GM23338 (cell line): ENCODE data around the gene SLC48A1. TPM values are rescaled to one million over a fixed set of nuclear protein-coding genes. Genes with fewer than 3 reads are reported as not detected.

Experiments used
- ATAC-seq: fragments of 200-7000 bp; cut with Tn5 transposase; 3 replicates; pipeline ENCODE4 v1.9.1; 2020
- DNase-seq: peaks from one replicate; pipeline ENCODE4 v3.0.0-alpha.2; 2015; ENCODE audit warnings: low spot score
- H2AFZ ChIP-seq: fragments of 200-600 bp; sonication (generic); 2 replicates; pipeline ENCODE4 v1.8.0; 2016; ENCODE audit warnings: antibody characterized with exemption, mild to moderate bottlenecking, moderate library complexity
- H3F3A ChIP-seq: fragments of 200-600 bp; sonication (generic); replicated peaks from 2 replicates; pipeline ENCODE4 v1.8.0; 2017; ENCODE audit warnings: antibody characterized with exemption, mixed run types, low read depth
- H3K27ac ChIP-seq: fragments of 200-600 bp; sonication (generic); 2 replicates; pipeline ENCODE4 v1.6.1; 2016; ENCODE audit warnings: low read depth
- H3K27me3 ChIP-seq: fragments of 200-600 bp; sonication (generic); 2 replicates; pipeline ENCODE4 v1.8.0; 2016; ENCODE audit warnings: mild to moderate bottlenecking, mixed run types, moderate library complexity; ENCODE audit not compliant: insufficient read depth
- H3K36me3 ChIP-seq: fragments of 200-600 bp; sonication (generic); 2 replicates; pipeline ENCODE4 v1.8.0; 2016; ENCODE audit warnings: mild to moderate bottlenecking; ENCODE audit not compliant: insufficient read depth
- H3K4me1 ChIP-seq: fragments of 200-600 bp; sonication (generic); 2 replicates; pipeline ENCODE4 v1.8.0; 2016; ENCODE audit warnings: mild to moderate bottlenecking, moderate library complexity; ENCODE audit not compliant: insufficient read depth
- H3K4me2 ChIP-seq: fragments of 200-600 bp; sonication (generic); 2 replicates; pipeline ENCODE4 v1.7.1; 2017; ENCODE audit warnings: mixed run types
- H3K4me3 ChIP-seq: fragments of 200-600 bp; sonication (generic); 2 replicates; pipeline ENCODE4 v1.6.1; 2016; ENCODE audit warnings: mixed run types
- H3K79me2 ChIP-seq: fragments of 200-600 bp; sonication (generic); replicated peaks from 2 replicates; pipeline ENCODE4 v1.8.0; 2017; ENCODE audit warnings: mild to moderate bottlenecking; ENCODE audit not compliant: insufficient read depth
- H3K9me2 ChIP-seq: fragments of 200-600 bp; sonication (generic); 2 replicates; pipeline ENCODE4 v1.8.0; 2017; ENCODE audit not compliant: insufficient read depth
- H4K20me1 ChIP-seq: fragments of 200-600 bp; sonication (generic); replicated peaks from 2 replicates; pipeline ENCODE4 v1.8.0; 2017; ENCODE audit warnings: mild to moderate bottlenecking; ENCODE audit not compliant: insufficient read depth
- H3K27ac Mint-ChIP-seq: 2 replicates; pipeline ENCODE4 v1.8.0; 2020; ENCODE audit warnings: inconsistent platforms, mild to moderate bottlenecking, moderate library complexity, mixed read lengths
- H3K27me3 Mint-ChIP-seq: 3 replicates; pipeline ENCODE4 v1.8.0; 2022; ENCODE audit warnings: low read depth, mild to moderate bottlenecking, moderate library complexity, mixed read lengths, inconsistent platforms; ENCODE audit not compliant: insufficient read depth, poor library complexity
- H3K36me3 Mint-ChIP-seq: 3 replicates; pipeline ENCODE4 v1.8.0; 2021; ENCODE audit warnings: low read depth, mild to moderate bottlenecking, inconsistent platforms, moderate library complexity, mixed read lengths
- H3K4me1 Mint-ChIP-seq: 3 replicates; pipeline ENCODE4 v1.8.0; 2020; ENCODE audit warnings: mild to moderate bottlenecking, inconsistent platforms, mixed read lengths
- H3K4me3 Mint-ChIP-seq: 3 replicates; pipeline ENCODE4 v1.8.0; 2021; ENCODE audit warnings: moderate library complexity, mild to moderate bottlenecking, inconsistent platforms, mixed read lengths
- H3K9me3 Mint-ChIP-seq: 3 replicates; pipeline ENCODE4 v1.8.0; 2020; ENCODE audit warnings: moderate library complexity, mild to moderate bottlenecking, inconsistent platforms, mixed read lengths
- CREB1 ChIP-seq: fragments of 250-450 bp; sonication (Bioruptor Pico); IDR thresholded peaks from 2 replicates; pipeline ENCODE4 v1.5.0; 2020; ENCODE audit warnings: low read depth, mild to moderate bottlenecking, moderate library complexity
- EZH2 ChIP-seq: fragments of 200-600 bp; sonication (generic); IDR thresholded peaks from one replicate; pipeline ENCODE4 v1.8.0; 2017; ENCODE audit warnings: antibody characterized with exemption, mild to moderate bottlenecking, low read depth; ENCODE audit not compliant: unreplicated experiment
- EZH2phosphoT487 ChIP-seq: fragments of 200-600 bp; sonication (generic); IDR thresholded peaks from one replicate; pipeline ENCODE4 v1.8.1; 2018; ENCODE audit warnings: antibody characterized with exemption; ENCODE audit not compliant: unreplicated experiment
- JUNB ChIP-seq: IDR thresholded peaks from one replicate; pipeline ENCODE4 v1.6.1; 2016; ENCODE audit warnings: antibody characterized with exemption; ENCODE audit not compliant: unreplicated experiment
- NANOG ChIP-seq: IDR thresholded peaks from 2 replicates; pipeline ENCODE4 v1.6.1; 2016; ENCODE audit warnings: antibody characterized with exemption, borderline replicate concordance
- POLR2AphosphoS5 ChIP-seq: IDR thresholded peaks from 2 replicates; pipeline ENCODE4 v1.6.1; 2016; ENCODE audit warnings: antibody characterized with exemption, low read depth
- ZNF331 ChIP-seq: fragments of 250-450 bp; sonication (Bioruptor Pico); IDR thresholded peaks from 2 replicates; pipeline ENCODE4 v1.5.0; 2020; ENCODE audit warnings: low read depth, mild to moderate bottlenecking, moderate library complexity
- polyA plus RNA-seq: library from polyadenylated mRNA; unstranded; fragments of >200 nt; fragmentation: Nextera tagmentation; extraction: Ambion mirVana; gene quantifications from 2 replicates; pipeline ENCODE4 v1.2.1, GENCODE V29; 2016
- total RNA-seq: library from RNA; depleted of rRNA; stranded (reverse); fragments of >200 nt; shearing (Covaris generic); gene quantifications from 2 replicates; pipeline ENCODE4 v1.2.3, GENCODE V29; 2014
- TF ChIP-seq, protein P1 (sequence below): IDR thresholded peaks from one replicate; pipeline ENCODE4 v1.6.1; 2018; ENCODE audit warnings: antibody characterized with exemption; ENCODE audit not compliant: unreplicated experiment
- TF ChIP-seq, protein P2 (sequence below), 2 experiments: fragments of 200-600 bp in 1 of 2; sonication (generic) in 1 of 2; conservative IDR thresholded peaks; 2 replicates each; pipeline versions ENCODE4 v1.5.1 to v1.6.1; 2016 to 2017; ENCODE audit warnings: antibody characterized with exemption in 2 of 2, low read depth in 2 of 2, mild to moderate bottlenecking in 2 of 2, moderate library complexity in 1 of 2

Gene SLC48A1
- total and polyA plus RNA-seq, 2 experiments from 2014 or later = 5.8 to 9.0 TPM

DNA sequence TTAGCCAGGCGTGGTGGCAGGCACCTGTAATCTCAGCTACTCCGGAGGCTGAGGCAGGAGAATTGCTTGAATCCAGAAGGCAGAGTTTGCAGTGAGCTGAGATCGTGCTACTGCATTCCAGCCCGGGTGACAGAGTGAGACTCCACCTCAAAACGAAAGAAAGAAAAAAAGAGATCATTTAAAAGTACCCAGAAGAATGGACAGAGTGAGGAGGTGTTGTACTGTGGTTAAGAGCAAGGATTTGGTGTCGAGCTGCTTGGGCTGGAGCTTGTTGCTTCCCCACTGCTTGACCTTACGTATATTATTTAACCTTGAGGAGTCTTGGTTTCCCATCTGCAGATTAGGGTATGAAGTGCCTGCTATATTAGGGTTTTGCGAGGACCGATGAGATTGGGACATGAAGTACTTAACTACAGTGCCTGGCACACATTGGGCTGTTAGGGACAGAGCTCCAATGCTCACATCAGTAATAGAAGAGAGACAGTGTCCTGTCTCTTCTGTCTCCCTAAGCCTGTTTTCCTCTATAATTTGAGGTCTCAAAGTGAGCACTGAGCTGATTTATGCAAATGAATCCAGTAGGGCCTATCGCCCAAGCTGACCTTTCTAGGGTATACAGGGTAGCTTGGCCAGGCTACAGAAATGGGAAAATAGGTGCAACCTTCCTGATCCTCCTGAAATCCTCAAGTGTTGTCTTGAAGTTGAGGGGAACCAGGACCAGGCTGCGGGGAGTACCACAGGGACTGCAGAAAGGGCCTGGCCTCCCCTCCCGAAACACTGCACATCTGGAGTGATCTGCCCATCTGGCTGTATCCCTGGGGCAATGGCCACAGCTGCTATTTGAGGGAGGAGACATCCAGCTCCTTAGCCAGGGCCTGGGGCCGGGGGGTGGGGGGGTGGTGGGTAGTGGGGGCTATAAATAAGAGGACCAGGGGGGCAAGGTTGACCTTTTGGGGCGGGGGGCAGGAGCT is 55.3 kb downstream of the SLC48A1 start:
- H3K4me3 ChIP-seq = no peak overlapping the region
- Mint-ChIP-seq H3K4me1 (peaks cover 42% of the 10 kb centered on the region), H3K4me3 (no peak overlapping the region), H3K9me3 (no peaks in the 10 kb centered on the region; the same call in 2 of the 3 replicates), H3K36me3 (no peaks in the 10 kb centered on the region), H3K27me3 (peaks cover 7% of the 10 kb centered on the region), H3K27ac (no peak overlapping the region; the same call in 1 of the 2 replicates)
- H3K36me3 ChIP-seq = no peaks in the 10 kb centered on the region
- no peaks in the 10 kb centered on the region for H3K27me3 ChIP-seq
- TF ChIP-seq, protein P1, sequence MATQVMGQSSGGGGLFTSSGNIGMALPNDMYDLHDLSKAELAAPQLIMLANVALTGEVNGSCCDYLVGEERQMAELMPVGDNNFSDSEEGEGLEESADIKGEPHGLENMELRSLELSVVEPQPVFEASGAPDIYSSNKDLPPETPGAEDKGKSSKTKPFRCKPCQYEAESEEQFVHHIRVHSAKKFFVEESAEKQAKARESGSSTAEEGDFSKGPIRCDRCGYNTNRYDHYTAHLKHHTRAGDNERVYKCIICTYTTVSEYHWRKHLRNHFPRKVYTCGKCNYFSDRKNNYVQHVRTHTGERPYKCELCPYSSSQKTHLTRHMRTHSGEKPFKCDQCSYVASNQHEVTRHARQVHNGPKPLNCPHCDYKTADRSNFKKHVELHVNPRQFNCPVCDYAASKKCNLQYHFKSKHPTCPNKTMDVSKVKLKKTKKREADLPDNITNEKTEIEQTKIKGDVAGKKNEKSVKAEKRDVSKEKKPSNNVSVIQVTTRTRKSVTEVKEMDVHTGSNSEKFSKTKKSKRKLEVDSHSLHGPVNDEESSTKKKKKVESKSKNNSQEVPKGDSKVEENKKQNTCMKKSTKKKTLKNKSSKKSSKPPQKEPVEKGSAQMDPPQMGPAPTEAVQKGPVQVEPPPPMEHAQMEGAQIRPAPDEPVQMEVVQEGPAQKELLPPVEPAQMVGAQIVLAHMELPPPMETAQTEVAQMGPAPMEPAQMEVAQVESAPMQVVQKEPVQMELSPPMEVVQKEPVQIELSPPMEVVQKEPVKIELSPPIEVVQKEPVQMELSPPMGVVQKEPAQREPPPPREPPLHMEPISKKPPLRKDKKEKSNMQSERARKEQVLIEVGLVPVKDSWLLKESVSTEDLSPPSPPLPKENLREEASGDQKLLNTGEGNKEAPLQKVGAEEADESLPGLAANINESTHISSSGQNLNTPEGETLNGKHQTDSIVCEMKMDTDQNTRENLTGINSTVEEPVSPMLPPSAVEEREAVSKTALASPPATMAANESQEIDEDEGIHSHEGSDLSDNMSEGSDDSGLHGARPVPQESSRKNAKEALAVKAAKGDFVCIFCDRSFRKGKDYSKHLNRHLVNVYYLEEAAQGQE = no peak
- TF ChIP-seq CREB1 = no peak
- no peak for TF ChIP-seq JUNB
- TF ChIP-seq, protein P2, sequence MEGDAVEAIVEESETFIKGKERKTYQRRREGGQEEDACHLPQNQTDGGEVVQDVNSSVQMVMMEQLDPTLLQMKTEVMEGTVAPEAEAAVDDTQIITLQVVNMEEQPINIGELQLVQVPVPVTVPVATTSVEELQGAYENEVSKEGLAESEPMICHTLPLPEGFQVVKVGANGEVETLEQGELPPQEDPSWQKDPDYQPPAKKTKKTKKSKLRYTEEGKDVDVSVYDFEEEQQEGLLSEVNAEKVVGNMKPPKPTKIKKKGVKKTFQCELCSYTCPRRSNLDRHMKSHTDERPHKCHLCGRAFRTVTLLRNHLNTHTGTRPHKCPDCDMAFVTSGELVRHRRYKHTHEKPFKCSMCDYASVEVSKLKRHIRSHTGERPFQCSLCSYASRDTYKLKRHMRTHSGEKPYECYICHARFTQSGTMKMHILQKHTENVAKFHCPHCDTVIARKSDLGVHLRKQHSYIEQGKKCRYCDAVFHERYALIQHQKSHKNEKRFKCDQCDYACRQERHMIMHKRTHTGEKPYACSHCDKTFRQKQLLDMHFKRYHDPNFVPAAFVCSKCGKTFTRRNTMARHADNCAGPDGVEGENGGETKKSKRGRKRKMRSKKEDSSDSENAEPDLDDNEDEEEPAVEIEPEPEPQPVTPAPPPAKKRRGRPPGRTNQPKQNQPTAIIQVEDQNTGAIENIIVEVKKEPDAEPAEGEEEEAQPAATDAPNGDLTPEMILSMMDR (conservative IDR thresholded peaks at IDR 0.05; ENCODE audit: low read depth in 2 of 2) = no peak
- H4K20me1 ChIP-seq = no peaks in the 10 kb centered on the region
- H2AFZ ChIP-seq = no peak overlapping the region
- 0 out of 2 replicates have a peak overlapping the region, but pooled peaks have one; percentile 55 for H3K27ac ChIP-seq
- H3K79me2 ChIP-seq = no peaks in the 10 kb centered on the region
- no peak for DNase-seq
- H3K4me2 ChIP-seq = no peak overlapping the region
- H3F3A ChIP-seq = no peaks in the 10 kb centered on the region
- H3K9me2 ChIP-seq = no peaks in the 10 kb centered on the region
- H3K4me1 ChIP-seq = peaks cover 24% of the 10 kb centered on the region
- ATAC-seq = peak; percentile 9; the same call in 2 of the 3 replicates

DNA sequence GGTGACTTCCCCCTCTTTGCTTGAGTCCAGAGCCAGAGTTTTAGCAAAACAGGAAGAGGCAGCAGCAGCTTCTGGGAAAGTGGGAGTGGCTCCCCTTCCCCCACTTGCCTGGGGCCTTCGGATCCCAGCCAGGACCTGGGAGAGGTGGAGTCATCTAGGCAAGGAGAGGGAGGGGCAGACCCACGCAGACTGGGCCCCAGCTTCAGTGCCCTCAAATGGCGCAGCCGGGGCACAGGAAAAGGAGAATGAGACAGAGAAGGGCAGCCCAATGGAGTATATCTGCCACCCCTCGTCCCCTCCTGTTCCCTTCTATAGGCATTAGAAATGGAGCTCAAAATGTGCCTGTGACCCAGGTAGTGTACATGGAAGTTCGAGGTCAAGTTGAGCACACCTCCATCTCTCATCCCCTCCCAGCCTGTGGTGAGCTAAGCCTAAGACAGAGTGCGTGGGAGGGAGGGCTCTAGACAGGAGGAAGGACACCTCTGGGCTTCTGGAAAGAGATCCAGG is 56.0 kb downstream of the SLC48A1 start:
- no peaks in the 10 kb centered on the region for H3F3A ChIP-seq
- no peak overlapping the region for H3K27ac ChIP-seq
- peak overlapping the region; percentile 94 for H2AFZ ChIP-seq
- no peaks in the 10 kb centered on the region for H3K36me3 Mint-ChIP-seq
- no peak overlapping the region for H3K4me3 Mint-ChIP-seq
- peak; percentile 85 for ATAC-seq
- H3K4me2 ChIP-seq = peak overlapping the region; percentile 75
- H3K9me2 ChIP-seq = no peaks in the 10 kb centered on the region
- peaks cover 8% of the 10 kb centered on the region for H3K27me3 Mint-ChIP-seq
- H3K27me3 ChIP-seq = no peaks in the 10 kb centered on the region
- H3K4me1 Mint-ChIP-seq = peaks cover 40% of the 10 kb centered on the region
- H3K79me2 ChIP-seq = no peaks in the 10 kb centered on the region
- no peak for TF ChIP-seq NANOG
- TF ChIP-seq EZH2phosphoT487 = no peak
- no peak for TF ChIP-seq EZH2
- no peak for TF ChIP-seq ZNF331 (CRISPR knock-in tag)
- TF ChIP-seq POLR2AphosphoS5 = no peak
- no peaks in the 10 kb centered on the region for H3K36me3 ChIP-seq
- no peak overlapping the region for H3K4me3 ChIP-seq
- H3K4me1 ChIP-seq = peaks cover 24% of the 10 kb centered on the region
- peak; percentile 76 for DNase-seq
- H3K9me3 Mint-ChIP-seq = no peaks in the 10 kb centered on the region; the same call in 2 of the 3 replicates
- no peaks in the 10 kb centered on the region for H4K20me1 ChIP-seq
- H3K27ac Mint-ChIP-seq = no peak overlapping the region; the same call in 1 of the 2 replicates
